GM19438 (cell line): ENCODE data around the gene CYP1A1.

Experiments used
- ATAC-seq: cut with Tn5 transposase; IDR thresholded peaks from one replicate; pipeline ENCODE4 v1.9.1; 2021; ENCODE audit warnings: low read depth; ENCODE audit not compliant: unreplicated experiment

CYP1A1 gene

GRCh38 chr15:74696398-74696729 is 29.0 kb downstream of the CYP1A1 start:
- peak; percentile 18 for ATAC-seq

GRCh38 chr15:74695597-74696397 is 29.5 kb downstream of the CYP1A1 start, which contains the start of gene EDC3:
TSS of gene EDC3 (minus strand) at chr15:74696024. CDS start at chr15:74675124, 20,900 bp downstream.
- peak; percentile 65 for ATAC-seq

- ATAC-seq = no peak
These were observed 33.0 kb downstream of the CYP1A1 start for GRCh38 chr15:74692327-74692726.

- ATAC-seq = no peak
These were observed 41.6 kb downstream of the CYP1A1 start for GRCh38 chr15:74683758-74684157.

GRCh38 chr15:74682954-74683353 is 42.4 kb downstream of the CYP1A1 start:
- ATAC-seq = no peak

- ATAC-seq = no peak
These were observed 44.9 kb downstream of the CYP1A1 start for GRCh38 chr15:74680456-74680855.

- ATAC-seq = no peak
These were observed 48.5 kb downstream of the CYP1A1 start for GRCh38 chr15:74676801-74677200.

GRCh38 chr15:74674161-74674560 is 51.2 kb downstream of the CYP1A1 start:
- ATAC-seq = no peak

- no peak for ATAC-seq
These were observed 55.7 kb downstream of the CYP1A1 start for GRCh38 chr15:74669627-74670026.
